HG03045 (cell line): ENCODE measurements around the gene ARFRP1.
"Not testable (repeated sequence)": the region's sequence is repeated elsewhere in the genome, so short reads cannot be mapped to it uniquely, and the experiment has no call there.

Experiments
- ATAC-seq: cut with Tn5 transposase; IDR thresholded peaks from one replicate; pipeline ENCODE4 v1.9.1; 2021; ENCODE audit warnings: mild to moderate bottlenecking, moderate library complexity; ENCODE audit not compliant: unreplicated experiment

Gene ARFRP1

DNA sequence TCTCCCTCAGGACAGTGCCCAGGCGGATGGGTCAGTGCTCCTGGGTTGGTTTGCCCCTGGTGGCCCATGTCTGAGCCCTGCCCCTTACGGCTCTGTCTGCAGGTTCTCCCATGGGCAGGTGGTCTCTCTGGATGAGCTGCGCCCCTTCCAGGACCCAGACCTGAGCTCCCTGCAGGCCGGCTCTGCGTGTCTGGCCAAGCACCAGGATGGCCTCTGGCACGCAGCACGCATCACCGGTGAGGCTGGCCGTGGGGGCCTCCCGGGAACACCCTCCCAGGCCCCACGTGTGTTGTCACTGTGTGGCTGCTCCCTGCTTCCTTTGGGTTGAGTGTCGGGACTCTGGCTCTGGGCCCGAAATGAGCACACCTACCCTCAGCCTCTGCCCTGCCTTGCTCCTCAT, 25.3 kb upstream of the ARFRP1 start:
- ATAC-seq = no peak

- no peak for ATAC-seq
These were observed 24.6 kb upstream of the ARFRP1 start for GRCh38 chr20:63732118-63733095.

GRCh38 chr20:63731410-63731809, 23.6 kb upstream of the ARFRP1 start:
- ATAC-seq = no peak

DNA sequence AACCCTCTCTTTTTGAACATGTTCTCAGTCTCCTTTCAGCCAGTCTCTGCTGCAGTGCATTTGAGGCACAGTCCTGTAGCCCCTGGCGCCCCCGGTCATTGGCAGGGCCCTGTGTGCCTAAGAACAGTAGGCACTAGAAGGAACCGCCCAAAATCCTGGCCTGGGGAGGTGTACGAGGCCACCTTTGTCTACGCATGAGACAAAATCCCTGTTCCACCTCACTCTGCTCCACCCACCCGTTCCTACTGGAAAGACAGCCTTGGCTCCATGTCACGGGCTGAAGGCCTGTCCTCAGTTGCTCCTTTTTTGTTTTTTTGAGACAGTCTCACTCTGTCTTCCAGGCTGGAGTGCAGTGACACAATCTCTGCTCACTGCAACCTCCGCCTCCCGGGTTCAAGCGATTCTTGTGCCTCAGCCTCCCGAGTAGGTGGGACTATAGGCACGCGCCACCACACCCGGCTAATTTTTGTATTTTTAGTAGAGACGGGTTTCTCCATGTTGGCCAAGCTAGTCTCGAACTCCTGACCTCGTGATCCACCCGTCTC, 22.5 kb upstream of the ARFRP1 start:
- ATAC-seq = not testable (repeated sequence)

DNA sequence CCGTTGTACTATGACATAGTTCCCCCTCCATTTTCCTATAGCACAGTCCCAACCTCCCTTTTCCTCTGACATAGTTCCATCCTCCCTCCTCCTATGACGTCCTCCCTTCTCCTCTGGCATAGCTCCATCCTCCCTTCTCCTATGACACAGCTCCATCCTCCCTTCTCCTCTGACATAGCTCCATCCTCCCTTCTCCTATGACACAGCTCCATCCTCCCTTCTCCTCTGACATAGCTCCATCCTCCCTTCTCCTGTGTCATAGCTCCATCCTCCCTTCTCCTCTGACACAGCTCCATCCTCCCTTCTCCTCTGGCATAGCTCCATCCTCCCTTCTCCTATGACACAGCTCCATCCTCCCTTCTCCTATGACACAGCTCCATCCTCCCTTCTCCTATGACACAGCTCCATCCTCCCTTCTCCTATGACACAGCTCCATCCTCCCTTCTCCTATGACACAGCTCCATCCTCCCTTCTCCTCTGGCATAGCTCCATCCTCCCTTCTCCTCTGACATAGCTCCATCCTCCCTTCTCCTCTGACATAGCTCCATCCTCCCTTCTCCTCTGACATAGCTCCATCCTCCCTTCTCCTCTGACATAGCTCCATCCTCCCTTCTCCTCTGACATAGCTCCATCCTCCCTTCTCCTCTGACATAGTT, 15.3 kb upstream of the ARFRP1 start:
- not testable (repeated sequence) for ATAC-seq

DNA sequence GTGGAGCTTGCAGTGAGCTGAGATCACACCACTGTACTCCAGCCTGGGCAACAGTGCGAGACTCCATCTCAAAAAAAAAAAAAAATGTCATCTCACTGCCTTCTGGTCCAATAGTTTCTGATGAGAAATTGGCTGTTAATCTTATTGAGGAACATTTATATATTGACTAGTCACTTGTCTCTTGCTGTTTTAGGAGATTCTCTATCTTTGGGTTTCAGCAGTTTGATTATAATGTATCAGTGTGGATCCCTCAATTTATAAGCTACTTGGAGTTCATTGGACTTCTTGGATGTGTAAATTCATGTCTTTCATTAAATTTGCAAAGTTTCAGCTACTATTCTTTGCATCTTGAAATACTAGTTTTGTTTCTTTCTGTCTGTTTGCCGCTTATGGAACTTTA, 11.2 kb upstream of the ARFRP1 start:
- ATAC-seq = no peak

DNA sequence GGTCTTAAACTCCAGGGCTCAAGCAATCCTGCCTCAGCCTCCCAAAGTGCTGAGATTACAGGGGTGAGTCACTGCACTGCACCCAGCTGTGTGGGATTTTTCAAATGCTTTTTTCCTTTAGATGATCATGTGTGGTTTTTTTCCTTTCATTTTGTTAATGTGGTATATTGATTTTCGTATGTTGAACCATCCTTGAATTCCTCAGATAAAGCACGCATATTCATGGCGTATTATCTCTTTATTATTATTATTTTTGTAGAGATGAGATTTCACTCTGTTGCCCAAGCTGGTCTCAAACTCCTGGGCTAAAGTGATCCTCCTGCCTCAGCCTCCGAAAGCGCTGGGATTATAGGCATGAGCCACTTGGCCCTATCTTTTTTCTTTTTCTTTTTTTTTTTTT, 7.1 kb upstream of the ARFRP1 start:
- ATAC-seq = no peak

- no peak for ATAC-seq
These were observed 4.4 kb upstream of the ARFRP1 start for GRCh38 chr20:63712191-63712590.

DNA sequence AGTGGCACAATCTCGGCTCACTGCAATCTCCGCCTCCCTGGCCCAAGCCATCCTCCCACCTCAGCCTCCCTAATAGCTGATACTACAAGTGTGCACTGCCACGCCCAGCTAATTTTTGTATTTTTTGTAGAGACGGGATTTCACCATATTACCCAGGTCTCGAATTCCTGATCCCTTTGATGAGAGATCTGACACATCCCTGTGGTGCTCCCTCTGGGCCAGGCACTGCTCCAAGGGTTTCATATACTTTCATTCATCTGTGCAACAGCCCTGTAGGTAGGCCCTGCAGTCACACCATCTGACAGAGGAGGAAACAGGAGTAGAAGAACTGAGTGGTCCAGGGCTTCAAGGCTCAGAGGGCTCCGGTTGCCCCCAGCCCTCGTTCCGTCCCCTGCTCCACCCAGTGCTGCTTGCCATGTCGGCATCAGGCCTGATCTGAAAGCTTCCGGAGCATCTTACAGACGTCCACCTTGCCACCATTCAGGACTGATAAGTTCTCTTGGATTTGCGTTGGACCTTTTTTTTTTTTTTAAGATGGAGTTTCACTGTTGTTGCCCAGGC, 3.4 kb upstream of the ARFRP1 start:
- ATAC-seq = no peak

DNA sequence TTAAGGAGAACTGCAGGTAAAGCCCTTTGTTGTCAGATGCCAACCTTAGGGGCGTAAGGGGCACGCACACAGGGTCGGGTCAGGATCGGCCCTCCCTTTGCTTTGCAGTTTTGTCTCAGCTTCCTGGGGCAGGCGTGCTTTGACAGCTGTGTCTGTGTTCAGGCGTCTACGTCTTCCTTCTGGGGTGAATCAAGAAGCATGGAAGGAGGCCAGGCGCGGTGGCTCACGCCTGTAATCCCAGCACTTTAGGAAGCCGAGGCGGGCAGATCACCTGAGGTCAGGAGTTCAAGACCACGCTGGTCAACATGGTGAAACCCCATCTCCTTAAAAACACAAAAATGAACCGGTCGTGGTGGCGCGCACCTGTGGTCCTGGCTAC, 1.4 kb upstream of the ARFRP1 start:
- ATAC-seq = no peak

DNA sequence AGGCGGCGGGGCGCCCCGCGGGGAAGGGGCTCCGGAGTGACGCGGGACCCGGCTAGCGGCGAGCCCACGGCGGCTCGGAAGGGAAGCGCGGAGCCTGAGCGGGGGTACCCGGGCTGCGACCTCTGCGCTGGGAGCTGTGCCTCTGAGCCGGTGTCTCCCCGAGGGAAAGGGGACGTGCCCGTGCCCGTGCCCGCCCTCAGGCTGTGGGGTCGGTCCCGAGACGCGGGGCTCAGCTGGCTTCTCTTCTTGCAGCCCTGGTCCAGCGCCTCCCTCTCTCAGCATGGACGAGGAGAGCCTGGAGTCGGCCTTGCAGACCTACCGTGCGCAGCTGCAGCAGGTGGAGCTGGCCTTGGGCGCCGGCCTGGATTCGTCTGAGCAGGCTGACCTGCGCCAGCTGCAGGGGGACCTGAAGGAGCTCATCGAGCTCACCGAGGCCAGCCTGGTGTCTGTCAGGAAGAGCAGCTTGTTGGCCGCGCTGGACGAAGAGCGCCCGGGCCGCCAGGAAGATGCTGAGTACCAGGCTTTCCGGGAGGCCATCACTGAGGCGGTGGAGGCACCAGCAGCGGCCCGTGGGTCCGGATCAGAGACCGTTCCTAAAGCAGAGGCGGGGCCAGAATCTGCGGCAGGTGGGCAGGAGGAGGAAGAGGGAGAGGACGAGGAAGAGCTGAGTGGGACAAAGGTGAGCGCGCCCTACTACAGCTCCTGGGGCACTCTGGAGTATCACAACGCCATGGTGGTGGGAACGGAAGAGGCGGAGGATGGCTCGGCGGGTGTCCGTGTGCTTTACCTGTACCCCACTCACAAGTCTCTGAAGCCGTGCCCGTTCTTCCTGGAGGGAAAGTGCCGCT, 749 bp upstream of the ARFRP1 start:
- peak; percentile 11 for ATAC-seq

DNA sequence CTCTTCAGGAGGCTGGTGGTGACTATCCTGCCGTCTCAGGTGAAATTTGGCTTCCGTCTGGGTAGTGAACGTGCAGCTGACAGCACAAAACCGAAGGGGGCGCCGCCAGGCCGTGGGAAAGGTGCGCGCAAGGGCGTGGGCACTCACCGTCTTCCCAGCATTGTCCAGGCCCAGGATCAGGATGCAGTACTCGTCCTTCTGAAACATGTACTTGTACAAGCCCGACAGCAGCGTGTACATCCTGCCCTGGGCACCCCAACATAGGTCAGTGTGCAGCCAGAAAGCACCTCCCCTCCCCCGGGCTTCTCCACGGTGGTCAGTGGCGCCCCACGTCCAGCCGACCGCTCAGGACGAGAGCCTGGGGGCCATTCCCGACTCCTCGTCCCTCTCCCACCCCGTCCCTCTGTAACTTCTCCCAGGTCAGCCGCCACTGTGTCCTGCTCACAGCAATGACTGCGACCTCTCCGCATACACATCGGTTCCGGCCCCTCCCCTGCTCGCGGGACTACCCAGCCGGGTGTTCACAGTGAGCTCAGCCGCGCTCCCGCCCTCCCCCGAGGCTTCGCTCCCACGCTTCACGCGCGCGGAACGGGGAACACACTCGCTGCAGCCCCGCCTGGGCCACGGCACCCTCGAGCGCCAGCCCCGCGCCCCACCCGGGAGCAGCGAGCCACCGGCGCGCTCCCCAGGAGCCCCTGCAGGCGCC, 771 bp downstream of the ARFRP1 start:
- peak; percentile 21 for ATAC-seq

DNA sequence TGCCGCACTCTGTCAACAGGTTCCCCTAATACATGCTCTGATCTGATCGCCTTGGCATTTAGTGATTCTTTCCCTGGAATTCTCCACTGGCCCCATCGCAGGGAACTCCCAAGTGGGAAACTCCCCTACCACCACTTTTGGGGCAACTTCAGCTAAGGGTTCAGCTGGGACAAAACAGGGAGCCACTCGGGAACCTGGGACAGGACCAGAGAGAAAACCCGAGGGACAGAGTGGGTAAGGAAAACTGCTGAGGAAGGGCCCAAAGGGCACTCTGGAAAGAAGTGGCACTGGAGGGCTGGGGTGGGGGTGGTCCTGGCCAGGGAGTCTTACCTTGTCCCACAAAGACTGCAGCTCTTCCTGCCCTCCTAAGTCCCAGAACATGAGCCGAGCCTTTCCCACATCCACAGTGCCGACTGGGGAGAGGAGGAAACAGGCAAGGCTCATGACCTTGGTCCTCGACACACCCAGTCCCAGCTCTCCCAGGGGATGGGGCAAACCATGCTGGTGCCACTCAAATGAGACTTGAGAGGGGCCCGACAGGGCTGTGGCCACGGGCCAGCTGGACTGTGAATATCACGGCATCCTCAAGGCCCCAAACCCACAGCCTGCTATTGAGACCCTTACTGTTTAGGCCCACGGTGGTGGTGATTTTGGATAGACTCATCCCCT, 1.6 kb downstream of the ARFRP1 start:
- no peak for ATAC-seq

- ATAC-seq = no peak
These were observed 2.3 kb downstream of the ARFRP1 start for GRCh38 chr20:63705232-63706026.

GRCh38 chr20:63704749-63705117, 3.0 kb downstream of the ARFRP1 start:
- no peak for ATAC-seq

GRCh38 chr20:63703976-63704748, 3.6 kb downstream of the ARFRP1 start:
- ATAC-seq = no peak

GRCh38 chr20:63703471-63703975, 4.3 kb downstream of the ARFRP1 start:
- ATAC-seq = no peak
